MCF 10A (cell line): ENCODE measurements around the gene IRF2. TPM values are rescaled to one million over a fixed set of nuclear protein-coding genes. Genes with fewer than 3 reads are reported as not detected.
A peak's percentile ranks its signal among the peaks of the same experiment; 100 is the strongest.

ENCODE experiments used
- BruUV-seq: library from RNA; stranded (reverse); fragments of 400-500 nt; replicated peaks from 2 replicates; lab custom pipeline; 2021; lab: Mats Ljungman, UMichigan
- CTCF ChIA-PET: fragments of 300-600 bp; sonication (Branson Sonifier 250); formaldehyde crosslinking; extraction: SDS; loops from one replicate; lab custom pipeline; 2021; ENCODE audit warnings: antibody characterized with exemption, inconsistent platforms; lab: Yijun Ruan, JAX
- POLR2A ChIA-PET: fragments of 300-600, 350-650 bp; sonication (Branson Sonifier 250); formaldehyde crosslinking; extraction: SDS; loops from one replicate; lab custom pipeline; 2020; ENCODE audit warnings: antibody characterized with exemption, inconsistent platforms; lab: Yijun Ruan, JAX
- DNase-seq: peaks from one replicate; pipeline ENCODE4 v3.0.0-alpha.2; 2018; ENCODE audit not compliant: unreplicated experiment
- H3K27ac Mint-ChIP-seq: one replicate; pipeline ENCODE4 v1.8.0; 2022; ENCODE audit warnings: mild to moderate bottlenecking, low read depth, mixed read lengths; ENCODE audit not compliant: unreplicated experiment
- H3K27me3 Mint-ChIP-seq: one replicate; pipeline ENCODE4 v1.8.0; 2022; ENCODE audit warnings: mixed read lengths; ENCODE audit not compliant: insufficient read depth, unreplicated experiment
- H3K36me3 Mint-ChIP-seq: one replicate; pipeline ENCODE4 v1.8.0; 2022; ENCODE audit warnings: mild to moderate bottlenecking, moderate library complexity, mixed read lengths; ENCODE audit not compliant: insufficient read depth, unreplicated experiment
- H3K4me1 Mint-ChIP-seq: one replicate; pipeline ENCODE4 v1.8.0; 2022; ENCODE audit warnings: mixed read lengths; ENCODE audit not compliant: insufficient read depth, unreplicated experiment
- H3K4me3 Mint-ChIP-seq: one replicate; pipeline ENCODE4 v1.8.0; 2022; ENCODE audit warnings: mild to moderate bottlenecking, moderate library complexity, mixed read lengths; ENCODE audit not compliant: unreplicated experiment
- H3K9me3 Mint-ChIP-seq: one replicate; pipeline ENCODE4 v1.8.0; 2022; ENCODE audit warnings: mixed read lengths; ENCODE audit not compliant: unreplicated experiment
- CTCF ChIP-seq: fragments of 200-600 bp; IDR thresholded peaks from one replicate; pipeline ENCODE4 v1.8.0; 2022; ENCODE audit warnings: antibody characterized with exemption, mild to moderate bottlenecking; ENCODE audit not compliant: unreplicated experiment
- intact Hi-C: fragments of 100-400 bp; cut with micrococcal nuclease; formaldehyde crosslinking; loops from 2 replicates; pipeline ENCODE4 v1.14.1; 2022
- total RNA-seq: library from RNA; stranded (reverse); gene quantifications from 2 replicates; pipeline ENCODE4 v1.2.3, GENCODE V29; 2022

IRF2 gene
- total RNA-seq, 1 experiment from 2014 or later = 20.8 TPM

- Mint-ChIP-seq H3K4me3 (no peak overlapping the region), H3K9me3 (no peaks in the 10 kb centered on the region), H3K27ac (no peak overlapping the region), H3K36me3 (peaks cover 8% of the 10 kb centered on the region), H3K4me1 (peaks cover 6% of the 10 kb centered on the region), H3K27me3 (no peaks in the 10 kb centered on the region)
- POLR2A ChIA-PET = no interaction called here
- no peak for TF ChIP-seq CTCF
- no TSS peak for BruUV-seq
- intact Hi-C loops = no loop called here
- CTCF ChIA-PET = no interaction called here
- no peak for DNase-seq
Observed at GRCh38 chr4:184439386-184439785, 35.0 kb downstream of the IRF2 start.

GRCh38 chr4:184438375-184438774, 36.0 kb downstream of the IRF2 start:
- ChIA-PET POLR2A (interaction anchor here (0.8 kb wide), 1 partner anchor 10 kb away, joined by 5 read pairs; no protein-coding TSS in a partner anchor), CTCF (no interaction called here)
- Mint-ChIP-seq H3K9me3 (no peaks in the 10 kb centered on the region), H3K4me1 (peaks cover 6% of the 10 kb centered on the region), H3K36me3 (peaks cover 8% of the 10 kb centered on the region), H3K4me3 (no peak overlapping the region), H3K27ac (no peak overlapping the region), H3K27me3 (no peaks in the 10 kb centered on the region)
- intact Hi-C loops = no loop called here
- DNase-seq = no peak
- no TSS peak for BruUV-seq
- no peak for TF ChIP-seq CTCF

GRCh38 chr4:184437565-184438265, 36.6 kb downstream of the IRF2 start:
- peak overlapping the region; percentile 16 for H3K27ac Mint-ChIP-seq

More at GRCh38 chr4:184437565-184438265, 36.6 kb downstream of the IRF2 start:
- TF ChIP-seq CTCF = no peak
- intact Hi-C loops = no loop called here
- Mint-ChIP-seq H3K27me3 (no peaks in the 10 kb centered on the region), H3K9me3 (no peaks in the 10 kb centered on the region), H3K4me1 (peaks cover 6% of the 10 kb centered on the region), H3K4me3 (no peak overlapping the region), H3K36me3 (peaks cover 11% of the 10 kb centered on the region)
- DNase-seq = no peak
- no TSS peak for BruUV-seq
- ChIA-PET POLR2A (interaction anchor here (0.8 kb wide), 1 partner anchor 10 kb away, joined by 5 read pairs; no protein-coding TSS in a partner anchor), CTCF (interaction anchor here (0.6 to 0.9 kb wide), 2 partner anchors 10 to 1041 kb away, joined by 3 read pairs; no protein-coding TSS in a partner anchor)
